ENCODE measurements around the gene CACNB4. TPM values are rescaled to one million over a fixed set of nuclear protein-coding genes. Genes with fewer than 3 reads are reported as not detected.
A peak's percentile ranks its signal among the peaks of the same experiment; 100 is the strongest.

CACNB4 gene
- polyA plus RNA-seq, 3 donors = 11.7 to 16.7 (median 12.2) TPM

GRCh38 chr2:152062125-152063091 lies 36.4 kb downstream of the CACNB4 start:
- no peak for DNase-seq (ENCODE audit: extremely low read depth in 1 of 11, low read depth in 9 of 11, low spot score in 4 of 11)

- no peak for DNase-seq (ENCODE audit: extremely low read depth in 1 of 11, low read depth in 9 of 11, low spot score in 4 of 11)
Observed at GRCh38 chr2:152061383-152061782, 37.5 kb downstream of the CACNB4 start.

- DNase-seq (ENCODE audit: extremely low read depth in 1 of 11, low read depth in 9 of 11, low spot score in 4 of 11) = no peak
Observed at GRCh38 chr2:152058655-152059054, 40.2 kb downstream of the CACNB4 start.

- DNase-seq (ENCODE audit: extremely low read depth in 1 of 11, low read depth in 9 of 11, low spot score in 4 of 11) = no peak
Observed at GRCh38 chr2:152056418-152056817, 42.4 kb downstream of the CACNB4 start.

GRCh38 chr2:152055366-152056108 lies 43.3 kb downstream of the CACNB4 start:
- DNase-seq (ENCODE audit: extremely low read depth in 1 of 11, low read depth in 9 of 11, low spot score in 4 of 11) = no peak

- DNase-seq (ENCODE audit: extremely low read depth in 1 of 11, low read depth in 9 of 11, low spot score in 4 of 11) = no peak
Observed at GRCh38 chr2:152054593-152054992, 44.3 kb downstream of the CACNB4 start.

GRCh38 chr2:152051436-152051835 lies 47.4 kb downstream of the CACNB4 start:
- DNase-seq (ENCODE audit: extremely low read depth in 1 of 11, low read depth in 9 of 11, low spot score in 4 of 11) = no peak

GRCh38 chr2:152050915-152051314 lies 47.9 kb downstream of the CACNB4 start:
- no peak for DNase-seq (ENCODE audit: extremely low read depth in 1 of 11, low read depth in 9 of 11, low spot score in 4 of 11)

GRCh38 chr2:152050341-152050740 lies 48.5 kb downstream of the CACNB4 start:
- DNase-seq (ENCODE audit: extremely low read depth in 1 of 11, low read depth in 9 of 11, low spot score in 4 of 11) = no peak

GRCh38 chr2:152049541-152049940 lies 49.3 kb downstream of the CACNB4 start:
- no peak for DNase-seq (ENCODE audit: extremely low read depth in 1 of 11, low read depth in 9 of 11, low spot score in 4 of 11)

- DNase-seq (ENCODE audit: extremely low read depth in 1 of 11, low read depth in 9 of 11, low spot score in 4 of 11) = no peak
Observed at GRCh38 chr2:152047824-152048471, 50.9 kb downstream of the CACNB4 start.

GRCh38 chr2:152046940-152047339 lies 51.9 kb downstream of the CACNB4 start:
- DNase-seq (ENCODE audit: extremely low read depth in 1 of 11, low read depth in 9 of 11, low spot score in 4 of 11) = no peak

- DNase-seq (ENCODE audit: extremely low read depth in 1 of 11, low read depth in 9 of 11, low spot score in 4 of 11) = no peak
Observed at GRCh38 chr2:152042636-152043615, 55.9 kb downstream of the CACNB4 start.

- DNase-seq (ENCODE audit: extremely low read depth in 1 of 11, low read depth in 9 of 11, low spot score in 4 of 11) = peak in 1 of 11 donors; percentile 32
Observed at GRCh38 chr2:152038441-152038958, 60.3 kb downstream of the CACNB4 start.

- DNase-seq (ENCODE audit: extremely low read depth in 1 of 11, low read depth in 9 of 11, low spot score in 4 of 11) = no peak
Observed at GRCh38 chr2:152037743-152038435, 61.0 kb downstream of the CACNB4 start.

- peak; percentile 53 to 81 (median 71) for DNase-seq (ENCODE audit: extremely low read depth in 1 of 11, low read depth in 9 of 11, low spot score in 4 of 11)
Observed at GRCh38 chr2:152036611-152037469, 62.0 kb downstream of the CACNB4 start.
